Gastrocnemius medialis (tissue), 4 donors: Measurements from ENCODE around the gene UPF1. TPM values are rescaled to one million over a fixed set of nuclear protein-coding genes. Genes with fewer than 3 reads are reported as not detected.

Source experiments
- ATAC-seq, 2 donors: fragments of 150-250 bp; one replicate each; pipeline ENCODE4 v1.9.1; 2016
- DNase-seq, 2 donors: peaks; one replicate each; pipeline ENCODE4 v3.0.0-alpha.2; 2019
- H3K27ac ChIP-seq, 4 donors: fragments of 200-600 bp; sonication (generic); 1 replicate in 1 of 4; 2 replicates in 3 of 4; pipeline ENCODE4 v1.5.1; 2016 to 2018; ENCODE audit warnings: mild to moderate bottlenecking in 2 of 4, moderate library complexity in 1 of 4
- H3K27me3 ChIP-seq, 3 donors: fragments of 200-600 bp; sonication (generic) in 2 of 3; 1 replicate in 1 of 3; 2 replicates in 2 of 3; pipeline versions ENCODE4 v1.5.1 to v1.6.0; 2016 to 2019; ENCODE audit warnings: mild to moderate bottlenecking in 1 of 3, moderate library complexity in 1 of 3
- H3K36me3 ChIP-seq, 2 donors: fragments of 200-600 bp; sonication (generic) in 1 of 2; one replicate each; pipeline ENCODE4 v1.5.1; 2017 to 2018
- H3K4me1 ChIP-seq, 2 donors: fragments of 200-600 bp; sonication (generic) in 1 of 2; one replicate each; pipeline ENCODE4 v1.5.1; 2016 to 2017; ENCODE audit warnings: mild to moderate bottlenecking in 2 of 2
- H3K4me3 ChIP-seq, 4 donors: fragments of 200-600 bp; sonication (generic) in 3 of 4; 1 replicate in 1 of 4; 2 replicates in 3 of 4; pipeline ENCODE4 v1.5.1; 2016 to 2019; ENCODE audit warnings: mild to moderate bottlenecking in 2 of 4
- H3K9me3 ChIP-seq, 3 donors: fragments of 200-600 bp; sonication (generic) in 2 of 3; 1 replicate in 1 of 3; 2 replicates in 2 of 3; pipeline ENCODE4 v1.5.1; 2016 to 2019
- POLR2A ChIP-seq, 2 donors: fragments of 450-650 bp; IDR thresholded peaks; one replicate each; pipeline ENCODE4 v1.6.1; 2017; ENCODE audit warnings: antibody characterized with exemption in 2 of 2, mild to moderate bottlenecking in 2 of 2, moderate library complexity in 2 of 2
- in situ Hi-C, 4 donors: fragments of 200-750 bp; cut with MboI; loops; one replicate each; pipeline versions ENCODE4 v1.15.0 to v1.8.0; 2017; ENCODE audit warnings: low sequenced_read_pairs in 4 of 4
- intact Hi-C: fragments of 100-400 bp; cut with DNase I; formaldehyde crosslinking; loops from one replicate; pipeline ENCODE4 v1.15.1; 2023; ENCODE audit warnings: low total_unique reads
- total RNA-seq, 4 donors: library from RNA; depleted of rRNA; stranded (reverse); fragments of >200 nt; gene quantifications; one replicate each; pipeline versions ENCODE4 v1.1.0 to v1.2.3, GENCODE V29; 2016
- TF ChIP-seq, protein P1 (sequence below), 5 experiments: fragments of 450-650 bp in 3 of 5; fragments of 200-600 bp in 2 of 5; sonication (generic) in 2 of 5; IDR thresholded peaks in 4 of 5; conservative IDR thresholded peaks in 1 of 5; 1 replicate in 4 of 5; 2 replicates in 1 of 5; pipeline ENCODE4 v1.5.1; 2016 to 2019; ENCODE audit warnings: antibody characterized with exemption in 5 of 5, mild to moderate bottlenecking in 3 of 5, moderate library complexity in 3 of 5

UPF1 gene
- total RNA-seq, 4 donors from 2014 or later = 26.0 to 64.9 (median 46.4) TPM

DNA sequence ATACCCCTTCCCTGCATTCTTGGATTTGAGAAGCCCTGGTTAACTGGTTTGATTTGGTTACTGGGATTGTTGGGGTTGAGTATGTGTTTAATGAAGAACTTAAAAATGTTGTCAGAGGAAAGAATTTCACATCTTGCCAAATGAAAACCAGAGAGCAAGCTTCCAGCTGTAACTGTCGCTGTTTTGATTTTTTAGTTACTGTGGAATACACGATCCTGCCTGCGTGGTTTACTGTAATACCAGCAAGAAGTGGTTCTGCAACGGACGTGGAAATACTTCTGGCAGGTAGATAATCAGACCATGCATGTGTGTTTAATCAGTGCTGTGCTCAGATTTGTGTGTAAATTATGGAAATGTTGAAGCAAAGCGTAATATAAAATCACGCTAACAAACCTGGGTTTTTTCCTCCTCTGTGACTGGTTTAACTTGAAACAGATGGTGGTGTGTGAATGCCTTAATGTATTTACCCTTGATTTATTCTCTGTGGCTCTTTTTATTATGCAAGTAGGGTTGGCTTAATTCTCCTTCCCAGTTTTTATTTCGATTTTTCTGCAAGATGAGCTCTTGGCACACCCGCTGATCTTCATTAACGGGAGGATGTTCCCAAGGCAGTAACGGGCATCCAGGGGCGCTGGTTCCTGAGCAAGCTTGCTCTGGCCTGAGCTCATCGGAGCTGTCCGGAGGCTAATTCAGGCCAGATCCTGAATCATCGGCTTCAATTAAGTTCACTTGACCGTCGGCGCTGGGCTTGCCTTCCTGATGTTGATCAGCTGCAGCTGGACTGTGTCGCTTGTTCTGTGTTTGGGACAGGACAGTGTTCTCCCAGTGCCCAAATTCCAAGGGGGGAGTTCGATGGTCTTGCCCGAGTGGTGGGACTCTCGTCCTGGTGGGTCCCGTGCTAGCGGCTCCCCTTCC, 16.0 kb downstream of the UPF1 start:
- TF ChIP-seq, protein P1, sequence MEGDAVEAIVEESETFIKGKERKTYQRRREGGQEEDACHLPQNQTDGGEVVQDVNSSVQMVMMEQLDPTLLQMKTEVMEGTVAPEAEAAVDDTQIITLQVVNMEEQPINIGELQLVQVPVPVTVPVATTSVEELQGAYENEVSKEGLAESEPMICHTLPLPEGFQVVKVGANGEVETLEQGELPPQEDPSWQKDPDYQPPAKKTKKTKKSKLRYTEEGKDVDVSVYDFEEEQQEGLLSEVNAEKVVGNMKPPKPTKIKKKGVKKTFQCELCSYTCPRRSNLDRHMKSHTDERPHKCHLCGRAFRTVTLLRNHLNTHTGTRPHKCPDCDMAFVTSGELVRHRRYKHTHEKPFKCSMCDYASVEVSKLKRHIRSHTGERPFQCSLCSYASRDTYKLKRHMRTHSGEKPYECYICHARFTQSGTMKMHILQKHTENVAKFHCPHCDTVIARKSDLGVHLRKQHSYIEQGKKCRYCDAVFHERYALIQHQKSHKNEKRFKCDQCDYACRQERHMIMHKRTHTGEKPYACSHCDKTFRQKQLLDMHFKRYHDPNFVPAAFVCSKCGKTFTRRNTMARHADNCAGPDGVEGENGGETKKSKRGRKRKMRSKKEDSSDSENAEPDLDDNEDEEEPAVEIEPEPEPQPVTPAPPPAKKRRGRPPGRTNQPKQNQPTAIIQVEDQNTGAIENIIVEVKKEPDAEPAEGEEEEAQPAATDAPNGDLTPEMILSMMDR (IDR thresholded peaks at IDR 0.05 in 4 of 5, conservative IDR thresholded peaks at IDR 0.05 in 1 of 5) = peak in 1 of 5 experiments; percentile 36
- TF ChIP-seq POLR2A (IDR thresholded peaks at IDR 0.05) = no peak
- in situ Hi-C loops (loop anchor here in 3 of 4 donors (10.0 to 25.0 kb wide), 4 partner anchors 253 to 393 kb away; partner anchors contain the start of gene REX1BD (in 1 of the 3)), intact Hi-C loops (loop anchor here (1.0 to 5.0 kb wide), 3 partner anchors 86 to 396 kb away; no protein-coding TSS in a partner anchor)
- H3K27ac ChIP-seq = peak overlapping the region; percentile 61 to 80 (median 66)
- H3K9me3 ChIP-seq = no peaks in the 10 kb centered on the region
- DNase-seq (no peak), ATAC-seq (no peak)
- peaks cover 43 to 49% of the 10 kb centered on the region in 2 donors for H3K4me1 ChIP-seq
- H3K4me3 ChIP-seq = no peak overlapping the region
- no peaks in the 10 kb centered on the region for H3K27me3 ChIP-seq
- H3K36me3 ChIP-seq = peaks cover 0 to 24% of the 10 kb centered on the region in 2 donors

DNA sequence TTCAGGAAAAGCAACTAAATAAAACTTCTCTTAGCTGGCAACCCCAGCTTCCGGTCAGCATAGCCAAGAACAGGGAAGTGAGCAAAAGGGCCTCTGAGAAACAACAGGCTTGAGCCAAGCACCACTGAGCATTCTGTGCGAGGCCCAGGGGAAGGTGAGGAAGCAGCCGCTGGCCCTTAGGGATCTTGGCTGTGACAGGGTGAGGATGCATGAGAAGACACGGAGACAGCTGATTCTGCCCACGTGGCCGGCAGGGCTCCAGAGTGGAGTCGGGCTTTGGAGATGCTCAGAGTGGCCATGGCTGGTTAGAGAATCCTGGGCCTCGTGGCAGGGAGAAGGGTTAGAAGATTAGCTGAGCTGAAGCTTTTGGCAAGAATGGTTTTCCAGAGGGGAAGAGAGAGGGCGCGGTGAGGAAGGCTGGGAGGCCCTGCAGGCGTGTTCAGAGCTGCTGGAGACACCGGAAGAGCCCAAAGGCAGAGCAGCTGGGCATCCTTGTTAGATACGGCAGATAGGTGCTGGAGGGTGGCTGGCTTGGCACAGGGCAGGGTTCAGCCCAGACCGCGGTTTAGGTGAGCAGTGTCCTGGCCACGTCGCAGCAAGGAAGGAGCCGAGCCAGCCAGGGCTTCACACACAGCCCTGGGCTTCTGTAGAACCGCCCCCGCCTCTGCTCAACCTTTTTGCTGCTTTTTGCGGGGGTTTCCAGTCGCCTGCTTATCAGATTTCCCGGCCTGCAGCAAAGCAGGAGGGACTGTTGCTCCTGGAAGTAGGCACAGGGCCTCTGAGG, 17.3 kb downstream of the UPF1 start:
- H3K36me3 ChIP-seq = peaks cover 0 to 36% of the 10 kb centered on the region in 2 donors
- no peaks in the 10 kb centered on the region for H3K9me3 ChIP-seq
- ATAC-seq (peak; percentile 61 to 62), DNase-seq (peak; percentile 58 to 66)
- peaks cover 38 to 46% of the 10 kb centered on the region in 2 donors for H3K4me1 ChIP-seq
- intact Hi-C loops (loop anchor here (5.0 kb wide), 2 partner anchors 87 to 397 kb away; no protein-coding TSS in a partner anchor), in situ Hi-C loops (loop anchor here in 3 of 4 donors (10.0 to 25.0 kb wide), 4 partner anchors 254 to 394 kb away; partner anchors contain the start of gene REX1BD (in 1 of the 3))
- peak overlapping the region; percentile 65 to 80 (median 68) for H3K27ac ChIP-seq
- no peak for TF ChIP-seq POLR2A (IDR thresholded peaks at IDR 0.05)
- TF ChIP-seq, protein P1 (IDR thresholded peaks at IDR 0.05 in 4 of 5, conservative IDR thresholded peaks at IDR 0.05 in 1 of 5) = no peak
- no peaks in the 10 kb centered on the region for H3K27me3 ChIP-seq
- no peak overlapping the region for H3K4me3 ChIP-seq

DNA sequence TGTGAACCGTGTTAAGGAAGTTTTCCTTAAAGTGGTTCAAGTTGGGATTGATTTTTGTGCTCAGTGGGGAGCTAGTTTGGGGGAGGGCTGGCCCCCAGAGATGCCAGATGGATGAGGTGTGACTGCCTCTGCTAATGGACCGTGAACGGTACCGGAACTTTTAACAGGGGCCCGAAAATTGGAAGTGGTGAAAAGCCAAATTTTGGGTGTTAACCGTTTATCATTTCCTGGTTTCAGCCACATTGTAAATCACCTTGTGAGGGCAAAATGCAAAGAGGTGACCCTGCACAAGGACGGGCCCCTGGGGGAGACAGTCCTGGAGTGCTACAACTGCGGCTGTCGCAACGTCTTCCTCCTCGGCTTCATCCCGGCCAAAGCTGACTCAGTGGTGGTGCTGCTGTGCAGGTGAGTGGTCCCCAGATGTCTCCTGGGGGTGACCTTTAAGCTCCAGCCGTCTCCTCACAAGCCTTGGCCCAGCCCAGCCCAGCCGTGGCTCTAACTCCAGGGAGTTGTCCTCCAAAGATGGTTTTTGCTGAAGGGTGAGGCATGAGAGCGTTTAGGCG, 18.2 kb downstream of the UPF1 start:
- Histone ChIP-seq H3K27me3 (no peaks in the 10 kb centered on the region), H3K36me3 (peaks cover 0 to 44% of the 10 kb centered on the region in 2 donors), H3K4me1 (peaks cover 34 to 42% of the 10 kb centered on the region in 2 donors), H3K4me3 (no peak overlapping the region), H3K27ac (peak overlapping the region; percentile 65 to 80 (median 68)), H3K9me3 (no peaks in the 10 kb centered on the region)
- ATAC-seq = no peak
- in situ Hi-C loops = loop anchor here (10.0 to 25.0 kb wide), 4 partner anchors 255 to 395 kb away; partner anchors contain the start of gene REX1BD (in 1 of the 4)
- no peak for DNase-seq
- intact Hi-C loops = loop anchor here (5.0 kb wide), 2 partner anchors 88 to 398 kb away; no protein-coding TSS in a partner anchor
- TF ChIP-seq POLR2A (IDR thresholded peaks at IDR 0.05) = no peak
- TF ChIP-seq, protein P1 (IDR thresholded peaks at IDR 0.05 in 4 of 5, conservative IDR thresholded peaks at IDR 0.05 in 1 of 5) = no peak
